Measurements from ENCODE around the gene SEMA4F.

The SEMA4F gene

GRCh38 chr2:74730530-74730929, 76.5 kb downstream of the SEMA4F start:
- H3K4me3 ChIP-seq (ENCODE audit: low read depth, low read length), result no peak overlapping the region
- TF ChIP-seq CTCF (IDR thresholded peaks at IDR 0.05; ENCODE audit: low read depth, low read length), result no peak
- no peak for DNase-seq (ENCODE audit: low read depth)
